HEK293 (cell line): ENCODE measurements around the gene DUOX1.

ENCODE experiments used
- CTCF ChIA-PET: fragments of 350-600 bp; formaldehyde crosslinking; extraction: SDS; loops from one replicate; lab custom pipeline; 2021; ENCODE audit warnings: antibody characterized with exemption; lab: Yijun Ruan, JAX
- POLR2A ChIA-PET: fragments of 300-600 bp; formaldehyde crosslinking; extraction: SDS; loops from one replicate; lab custom pipeline; 2020; ENCODE audit warnings: antibody characterized with exemption, inconsistent platforms; lab: Yijun Ruan, JAX
- H3K27ac ChIP-seq: fragments of 200-500 bp; sonication (Bioruptor generic); 2 replicates; pipeline ENCODE4 v1.5.1; 2014; ENCODE audit warnings: low read depth, low read length, control low read depth, inconsistent platforms; ENCODE audit errors: extremely low read depth
- H3K36me3 ChIP-seq, 2 experiments: fragments of 200-500 bp in 1 of 2; sonication (Bioruptor generic) in 1 of 2; 1 replicate in 1 of 2; 2 replicates in 1 of 2; pipeline ENCODE4 v1.5.1; 2014 to 2017; ENCODE audit warnings: inconsistent platforms in 2 of 2, low read length in 2 of 2; ENCODE audit not compliant: control insufficient read depth in 2 of 2, insufficient read depth in 1 of 2
- H3K4me1 ChIP-seq: fragments of 200-500 bp; sonication (Bioruptor generic); 2 replicates; pipeline ENCODE4 v1.5.1; 2014; ENCODE audit warnings: mild to moderate bottlenecking, low read length, inconsistent platforms; ENCODE audit not compliant: control insufficient read depth, insufficient read depth
- H3K4me3 ChIP-seq: 2 replicates; pipeline ENCODE4 v1.5.1; 2011; ENCODE audit warnings: low read depth, mild to moderate bottlenecking, control low read depth, low read length, moderate library complexity
- H3K9me3 ChIP-seq: fragments of 200-500 bp; sonication (Bioruptor generic); 2 replicates; pipeline ENCODE4 v1.5.1; 2014; ENCODE audit warnings: low read depth, low read length, inconsistent platforms; ENCODE audit not compliant: control insufficient read depth, insufficient read depth
- IKZF3 ChIP-seq: fragments of 450-650 bp; IDR thresholded peaks from 2 replicates; pipeline ENCODE4 v1.5.0; 2018; ENCODE audit warnings: missing biosample characterization, mild to moderate bottlenecking, missing genetic modification characterization, moderate library complexity
- KLF7 ChIP-seq: fragments of 450-650 bp; formaldehyde crosslinking; IDR thresholded peaks from 2 replicates; pipeline ENCODE4 v1.5.1; 2016; ENCODE audit warnings: missing biosample characterization, missing genetic modification characterization, borderline replicate concordance
- KLF8 ChIP-seq: fragments of 450-650 bp; formaldehyde crosslinking; IDR thresholded peaks from 2 replicates; pipeline ENCODE4 v1.5.1; 2016; ENCODE audit warnings: missing biosample characterization, missing genetic modification characterization
- OSR2 ChIP-seq: fragments of 450-650 bp; formaldehyde crosslinking; IDR thresholded peaks from 2 replicates; pipeline ENCODE4 v1.5.1; 2016; ENCODE audit warnings: missing biosample characterization, missing genetic modification characterization
- REST ChIP-seq: fragments of 450-650 bp; formaldehyde crosslinking; IDR thresholded peaks from 2 replicates; pipeline ENCODE4 v1.5.1; 2016; ENCODE audit warnings: missing biosample characterization, missing genetic modification characterization
- SP7 ChIP-seq: fragments of 450-650 bp; formaldehyde crosslinking; IDR thresholded peaks from 2 replicates; pipeline ENCODE4 v1.5.1; 2016; ENCODE audit warnings: missing biosample characterization, missing genetic modification characterization
- TCF7L2 ChIP-seq: IDR thresholded peaks from 2 replicates; pipeline ENCODE4 v1.6.1; 2011; ENCODE audit warnings: low read depth, mild to moderate bottlenecking, inconsistent platforms, low read length, moderate library complexity, borderline replicate concordance
- ZEB2 ChIP-seq: fragments of 450-650 bp; formaldehyde crosslinking; IDR thresholded peaks from 2 replicates; pipeline ENCODE4 v1.5.1; 2016; ENCODE audit warnings: missing biosample characterization, missing genetic modification characterization
- ZFP37 ChIP-seq: fragments of 450-650 bp; formaldehyde crosslinking; IDR thresholded peaks from 2 replicates; pipeline ENCODE4 v1.5.1; 2016; ENCODE audit warnings: missing biosample characterization, missing genetic modification characterization
- ZNF24 ChIP-seq: fragments of 450-650 bp; formaldehyde crosslinking; IDR thresholded peaks from 2 replicates; pipeline ENCODE4 v1.5.1; 2016; ENCODE audit warnings: missing biosample characterization, missing genetic modification characterization
- ZNF311 ChIP-seq: fragments of 450-650 bp; formaldehyde crosslinking; IDR thresholded peaks from 2 replicates; pipeline ENCODE4 v1.5.1; 2017; ENCODE audit warnings: missing biosample characterization, missing genetic modification characterization, borderline replicate concordance
- ZNF335 ChIP-seq: fragments of 450-650 bp; formaldehyde crosslinking; conservative IDR thresholded peaks from 2 replicates; pipeline ENCODE4 v1.5.1; 2016; ENCODE audit warnings: missing biosample characterization, missing genetic modification characterization
- ZNF426 ChIP-seq: fragments of 450-650 bp; formaldehyde crosslinking; IDR thresholded peaks from 2 replicates; pipeline ENCODE4 v1.5.1; 2017; ENCODE audit warnings: missing biosample characterization, missing genetic modification characterization, mild to moderate bottlenecking, inconsistent platforms, moderate library complexity
- ZNF501 ChIP-seq: fragments of 450-650 bp; formaldehyde crosslinking; IDR thresholded peaks from 2 replicates; pipeline ENCODE4 v1.5.1; 2016; ENCODE audit warnings: missing biosample characterization, missing genetic modification characterization
- ZNF529 ChIP-seq: fragments of 450-650 bp; formaldehyde crosslinking; IDR thresholded peaks from 2 replicates; pipeline ENCODE4 v1.5.1; 2017; ENCODE audit warnings: missing genetic modification characterization, missing biosample characterization; ENCODE audit not compliant: insufficient replicate concordance
- ZNF660 ChIP-seq: fragments of 450-650 bp; IDR thresholded peaks from 2 replicates; pipeline ENCODE4 v1.5.1; 2018; ENCODE audit warnings: missing biosample characterization, mild to moderate bottlenecking, missing genetic modification characterization
- ZNF692 ChIP-seq: fragments of 450-650 bp; formaldehyde crosslinking; IDR thresholded peaks from 2 replicates; pipeline ENCODE4 v1.5.1; 2016; ENCODE audit warnings: missing biosample characterization, missing genetic modification characterization
- TF ChIP-seq, protein P1 (sequence below): IDR thresholded peaks from 2 replicates; pipeline ENCODE4 v1.6.1; 2011; ENCODE audit warnings: mild to moderate bottlenecking, low read depth, low read length, borderline replicate concordance
- TF ChIP-seq, protein P2 (sequence below): fragments of 450-650 bp; formaldehyde crosslinking; IDR thresholded peaks from 2 replicates; pipeline ENCODE4 v1.5.1; 2017; ENCODE audit warnings: missing biosample characterization, missing genetic modification characterization
- TF ChIP-seq, protein P3 (sequence below): fragments of 450-650 bp; formaldehyde crosslinking; IDR thresholded peaks from 2 replicates; pipeline ENCODE4 v1.5.1; 2016; ENCODE audit warnings: missing biosample characterization, missing genetic modification characterization
- TF ChIP-seq, protein P4 (sequence below): fragments of 450-650 bp; formaldehyde crosslinking; IDR thresholded peaks from 2 replicates; pipeline ENCODE4 v1.5.1; 2016; ENCODE audit warnings: missing biosample characterization, missing genetic modification characterization

DUOX1 gene

DNA sequence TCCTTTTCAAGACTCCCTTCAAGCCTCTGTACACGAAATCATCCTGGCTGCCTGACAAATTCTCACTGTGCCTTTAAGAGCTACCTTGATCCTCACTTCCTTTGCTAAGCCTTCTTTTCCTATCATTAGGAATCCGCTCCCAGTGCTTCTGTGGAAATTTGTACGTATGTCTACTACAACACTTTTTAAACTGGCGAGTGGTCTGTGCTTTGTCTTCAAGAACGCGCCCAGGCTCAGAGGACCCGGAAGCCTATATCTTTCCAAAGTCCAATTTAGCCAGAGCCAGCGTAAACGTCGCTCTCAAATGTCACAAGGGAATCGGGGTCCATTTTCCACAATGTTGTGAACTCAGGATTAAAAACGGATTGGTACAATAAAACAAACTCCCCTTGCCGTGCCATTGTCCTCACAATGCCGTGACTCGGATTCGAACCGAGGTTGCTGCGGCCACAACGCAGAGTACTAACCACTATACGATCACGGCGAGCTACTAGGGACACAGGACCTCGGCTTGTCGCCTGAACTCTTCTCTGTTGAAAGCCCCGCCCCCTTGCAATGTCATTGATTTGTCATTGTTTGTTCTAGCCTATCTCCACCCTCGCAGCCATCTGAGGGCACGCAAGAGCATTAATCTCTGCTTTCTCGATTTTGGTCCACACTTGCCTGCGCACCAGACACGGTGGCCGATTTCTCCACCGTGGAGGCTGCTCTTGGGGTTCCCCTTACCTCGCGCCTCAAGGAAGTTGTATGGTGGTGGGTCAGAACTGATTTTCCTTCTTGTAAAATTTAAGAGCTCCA lies 70.4 kb downstream of the DUOX1 start (continued):
- no peak for TF ChIP-seq REST (tag by site-specific recombination)

DNA sequence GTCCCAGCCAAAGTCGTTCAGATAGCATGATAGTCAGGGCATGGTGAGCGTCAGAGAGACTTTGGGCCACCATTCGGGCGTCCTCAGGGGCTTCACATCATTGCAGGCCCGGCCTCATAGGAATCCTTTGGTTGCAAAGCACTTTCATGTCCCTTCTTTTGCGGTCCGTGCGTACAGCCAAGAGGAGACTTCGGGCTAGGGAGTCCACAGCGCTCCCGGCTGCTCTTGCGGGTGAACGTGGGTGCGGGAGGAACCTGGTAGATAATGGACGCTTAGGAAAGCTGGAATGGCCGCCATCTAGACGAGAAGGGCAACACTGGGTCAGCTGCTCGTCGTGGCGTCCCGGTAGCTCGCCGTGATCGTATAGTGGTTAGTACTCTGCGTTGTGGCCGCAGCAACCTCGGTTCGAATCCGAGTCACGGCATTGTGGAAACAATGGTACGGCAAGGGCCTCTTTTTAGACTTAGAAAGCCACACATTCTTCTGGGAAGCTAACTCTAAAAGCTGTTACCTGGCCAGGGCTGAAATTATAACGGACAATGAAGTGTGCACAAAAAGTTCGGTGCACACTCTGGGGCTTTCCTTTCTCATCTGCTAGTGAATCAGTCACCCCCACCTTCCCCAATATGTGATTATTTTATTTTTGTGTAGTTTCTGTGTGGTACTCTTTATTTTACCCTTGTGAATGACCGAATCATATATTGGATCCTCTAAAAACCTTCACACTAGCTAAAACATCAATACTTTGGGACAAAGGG lies 71.2 kb downstream of the DUOX1 start:
- ChIA-PET POLR2A (interaction anchor here (0.5 to 2.3 kb wide), 9 partner anchors 9 to 313 kb away, joined by 3 to 14 read pairs (median 6); partner anchors contain the start of gene SHF), CTCF (interaction anchor here (0.5 to 6.3 kb wide), 7 partner anchors 25 to 229 kb away, joined by 3 to 60 read pairs (median 3); a partner anchor contains a TSS)
- Histone ChIP-seq H3K27ac (peak overlapping the region; percentile 56), H3K4me3 (peak overlapping the region; percentile 72), H3K36me3 (no peaks in the 10 kb centered on the region), H3K9me3 (no peaks in the 10 kb centered on the region), H3K4me1 (no peaks in the 10 kb centered on the region)
- no peak for TF ChIP-seq TCF7L2
- 0 out of 2 replicates have a peak, but pooled peaks have one; percentile 19 for TF ChIP-seq KLF7 (tag by site-specific recombination)
- TF ChIP-seq, protein P1, sequence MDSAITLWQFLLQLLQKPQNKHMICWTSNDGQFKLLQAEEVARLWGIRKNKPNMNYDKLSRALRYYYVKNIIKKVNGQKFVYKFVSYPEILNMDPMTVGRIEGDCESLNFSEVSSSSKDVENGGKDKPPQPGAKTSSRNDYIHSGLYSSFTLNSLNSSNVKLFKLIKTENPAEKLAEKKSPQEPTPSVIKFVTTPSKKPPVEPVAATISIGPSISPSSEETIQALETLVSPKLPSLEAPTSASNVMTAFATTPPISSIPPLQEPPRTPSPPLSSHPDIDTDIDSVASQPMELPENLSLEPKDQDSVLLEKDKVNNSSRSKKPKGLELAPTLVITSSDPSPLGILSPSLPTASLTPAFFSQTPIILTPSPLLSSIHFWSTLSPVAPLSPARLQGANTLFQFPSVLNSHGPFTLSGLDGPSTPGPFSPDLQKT: no peak
- no peak for TF ChIP-seq ZNF426
- peak; percentile 34; the same call in 1 of the 2 replicates for TF ChIP-seq ZNF692
- TF ChIP-seq ZNF529 (tag by site-specific recombination): no peak
- TF ChIP-seq, protein P2, sequence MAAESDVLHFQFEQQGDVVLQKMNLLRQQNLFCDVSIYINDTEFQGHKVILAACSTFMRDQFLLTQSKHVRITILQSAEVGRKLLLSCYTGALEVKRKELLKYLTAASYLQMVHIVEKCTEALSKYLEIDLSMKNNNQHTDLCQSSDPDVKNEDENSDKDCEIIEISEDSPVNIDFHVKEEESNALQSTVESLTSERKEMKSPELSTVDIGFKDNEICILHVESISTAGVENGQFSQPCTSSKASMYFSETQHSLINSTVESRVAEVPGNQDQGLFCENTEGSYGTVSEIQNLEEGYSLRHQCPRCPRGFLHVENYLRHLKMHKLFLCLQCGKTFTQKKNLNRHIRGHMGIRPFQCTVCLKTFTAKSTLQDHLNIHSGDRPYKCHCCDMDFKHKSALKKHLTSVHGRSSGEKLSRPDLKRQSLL (tag by site-specific recombination): 0 out of 2 replicates have a peak, but pooled peaks have one; percentile 9
- peak; percentile 30 for TF ChIP-seq ZEB2 (tag by site-specific recombination)
- TF ChIP-seq, protein P3, sequence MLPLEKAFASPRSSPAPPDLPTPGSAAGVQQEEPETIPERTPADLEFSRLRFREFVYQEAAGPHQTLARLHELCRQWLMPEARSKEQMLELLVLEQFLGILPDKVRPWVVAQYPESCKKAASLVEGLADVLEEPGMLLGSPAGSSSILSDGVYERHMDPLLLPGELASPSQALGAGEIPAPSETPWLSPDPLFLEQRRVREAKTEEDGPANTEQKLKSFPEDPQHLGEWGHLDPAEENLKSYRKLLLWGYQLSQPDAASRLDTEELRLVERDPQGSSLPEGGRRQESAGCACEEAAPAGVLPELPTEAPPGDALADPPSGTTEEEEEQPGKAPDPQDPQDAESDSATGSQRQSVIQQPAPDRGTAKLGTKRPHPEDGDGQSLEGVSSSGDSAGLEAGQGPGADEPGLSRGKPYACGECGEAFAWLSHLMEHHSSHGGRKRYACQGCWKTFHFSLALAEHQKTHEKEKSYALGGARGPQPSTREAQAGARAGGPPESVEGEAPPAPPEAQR (tag by site-specific recombination): peak; percentile 37; the same call in 1 of the 2 replicates
- no peak for TF ChIP-seq ZNF311 (tag by site-specific recombination)
- TF ChIP-seq ZNF24 (tag by site-specific recombination): no peak
- TF ChIP-seq ZNF660 (tag by site-specific recombination): peak; percentile 92
- TF ChIP-seq IKZF3 (tag by site-specific recombination): peak; percentile 92
- TF ChIP-seq ZFP37 (tag by site-specific recombination): no peak
- TF ChIP-seq, protein P4, sequence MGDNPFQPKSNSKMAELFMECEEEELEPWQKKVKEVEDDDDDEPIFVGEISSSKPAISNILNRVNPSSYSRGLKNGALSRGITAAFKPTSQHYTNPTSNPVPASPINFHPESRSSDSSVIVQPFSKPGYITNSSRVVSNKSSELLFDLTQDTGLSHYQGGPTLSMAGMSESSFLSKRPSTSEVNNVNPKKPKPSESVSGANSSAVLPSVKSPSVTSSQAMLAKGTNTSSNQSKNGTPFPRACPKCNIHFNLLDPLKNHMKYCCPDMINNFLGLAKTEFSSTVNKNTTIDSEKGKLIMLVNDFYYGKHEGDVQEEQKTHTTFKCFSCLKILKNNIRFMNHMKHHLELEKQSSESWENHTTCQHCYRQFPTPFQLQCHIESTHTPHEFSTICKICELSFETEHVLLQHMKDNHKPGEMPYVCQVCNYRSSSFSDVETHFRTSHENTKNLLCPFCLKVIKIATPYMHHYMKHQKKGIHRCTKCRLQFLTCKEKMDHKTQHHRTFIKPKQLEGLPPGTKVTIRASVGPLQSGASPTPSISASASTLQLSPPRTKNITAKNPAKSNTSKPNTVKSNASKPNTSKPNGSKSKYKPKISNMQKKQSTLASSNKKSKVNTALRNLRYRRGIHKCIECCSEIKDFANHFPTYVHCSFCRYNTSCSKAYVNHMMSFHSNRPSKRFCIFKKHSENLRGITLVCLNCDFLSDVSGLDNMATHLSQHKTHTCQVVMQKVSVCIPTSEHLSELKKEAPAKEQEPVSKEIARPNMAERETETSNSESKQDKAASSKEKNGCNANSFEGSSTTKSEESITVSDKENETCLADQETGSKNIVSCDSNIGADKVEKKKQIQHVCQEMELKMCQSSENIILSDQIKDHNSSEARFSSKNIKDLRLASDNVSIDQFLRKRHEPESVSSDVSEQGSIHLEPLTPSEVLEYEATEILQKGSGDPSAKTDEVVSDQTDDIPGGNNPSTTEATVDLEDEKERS (tag by site-specific recombination): 0 out of 2 replicates have a peak, but pooled peaks have one; percentile 11
- 0 out of 2 replicates have a peak, but pooled peaks have one; percentile 10 for TF ChIP-seq OSR2 (tag by site-specific recombination)
- peak; percentile 48 for TF ChIP-seq SP7 (tag by site-specific recombination)
- TF ChIP-seq ZNF501: no peak
- TF ChIP-seq KLF8 (tag by site-specific recombination): peak; percentile 29; the same call in 1 of the 2 replicates
- peak; percentile 67 for TF ChIP-seq ZNF335 (tag by site-specific recombination)
